Keratinocyte (primary cell): ENCODE data around the gene EXOC4. TPM values are rescaled to one million over a fixed set of nuclear protein-coding genes. Genes with fewer than 3 reads are reported as not detected.

ENCODE experiments used
- DNase-seq: peaks from one replicate; pipeline ENCODE4 v3.0.0-alpha.2; 2011; ENCODE audit warnings: low read depth, missing footprints, low spot score
- FAIRE-seq: peaks from 2 replicates; lab custom pipeline; 2011; peaks lifted over from hg19 to GRCh38; lab: Jason Lieb, UNC
- H2AFZ ChIP-seq: 2 replicates; pipeline ENCODE4 v1.6.0; 2012; ENCODE audit warnings: low read length, control low read depth, inconsistent platforms; ENCODE audit not compliant: control insufficient read depth
- H3K27ac ChIP-seq: 2 replicates; pipeline ENCODE4 v1.5.1; 2011; ENCODE audit warnings: low read length; ENCODE audit not compliant: control insufficient read depth, insufficient read depth
- H3K27me3 ChIP-seq: 3 replicates; pipeline ENCODE4 v1.6.0; 2011; ENCODE audit warnings: low read length; ENCODE audit not compliant: control insufficient read depth, insufficient read depth; ENCODE audit errors: extremely low read depth
- H3K36me3 ChIP-seq, 2 experiments: 2 replicates in 1 of 2; 3 replicates in 1 of 2; pipeline ENCODE4 v1.5.1; 2011; ENCODE audit warnings: low read length in 2 of 2, mild to moderate bottlenecking in 1 of 2; ENCODE audit not compliant: control insufficient read depth in 2 of 2, insufficient read depth in 2 of 2; ENCODE audit errors: extremely low read depth in 1 of 2
- H3K4me1 ChIP-seq: 3 replicates; pipeline ENCODE4 v1.5.1; 2011; ENCODE audit warnings: low read length; ENCODE audit not compliant: control insufficient read depth, insufficient read depth; ENCODE audit errors: extremely low read depth
- H3K4me2 ChIP-seq: 3 replicates; pipeline ENCODE4 v1.6.0; 2011; ENCODE audit warnings: low read depth, low read length; ENCODE audit not compliant: control insufficient read depth, insufficient read depth; ENCODE audit errors: extremely low read depth
- H3K4me3 ChIP-seq, 3 experiments: fragments of 200-600 bp in 1 of 3; sonication (generic) in 1 of 3; 2 replicates in 2 of 3; 3 replicates in 1 of 3; pipeline ENCODE4 v1.5.1; 2011 to 2016; ENCODE audit warnings: low read length in 3 of 3, mild to moderate bottlenecking in 3 of 3, control low read depth in 2 of 3, inconsistent platforms in 1 of 3, low read depth in 1 of 3, mixed read lengths in 1 of 3, mixed run types in 1 of 3, moderate library complexity in 1 of 3; ENCODE audit not compliant: control insufficient read depth in 2 of 3, insufficient read depth in 2 of 3; ENCODE audit errors: extremely low read depth in 1 of 3
- H3K79me2 ChIP-seq: 2 replicates; pipeline ENCODE4 v1.6.0; 2012; ENCODE audit warnings: low read length; ENCODE audit not compliant: control insufficient read depth, insufficient read depth
- H3K9ac ChIP-seq: 3 replicates; pipeline ENCODE4 v1.6.0; 2011; ENCODE audit warnings: low read length; ENCODE audit not compliant: control insufficient read depth, insufficient read depth; ENCODE audit errors: extremely low read depth
- H3K9me1 ChIP-seq: 3 replicates; pipeline ENCODE4 v1.6.0; 2011; ENCODE audit warnings: low read length; ENCODE audit not compliant: control insufficient read depth, insufficient read depth; ENCODE audit errors: extremely low read depth
- H3K9me3 ChIP-seq: 2 replicates; pipeline ENCODE4 v1.5.1; 2012; ENCODE audit warnings: low read depth, low read length; ENCODE audit not compliant: control insufficient read depth
- H4K20me1 ChIP-seq: 3 replicates; pipeline ENCODE4 v1.6.0; 2011; ENCODE audit warnings: low read length; ENCODE audit not compliant: control insufficient read depth, insufficient read depth; ENCODE audit errors: extremely low read depth
- EZH2 ChIP-seq: IDR thresholded peaks from one replicate; pipeline ENCODE4 v1.6.1; 2012; ENCODE audit warnings: inconsistent platforms, mild to moderate bottlenecking, low read length, moderate library complexity
- dilution Hi-C: fragments of 300-500 bp; cut with MboI; formaldehyde crosslinking; loops from one replicate; pipeline ENCODE4 v1.7.0; 2020; ENCODE audit warnings: low sequenced_read_pairs; ENCODE audit not compliant: extremely low pct_ligation_motif_present
- polyA plus RNA-seq, 5 experiments: library from polyadenylated mRNA; depleted of rRNA in 3 of 5; stranded (reverse) in 3 of 5; stranded (forward) in 1 of 5; unstranded in 1 of 5; fragments of >200 nt; gene quantifications; 1 replicate in 1 of 5; 2 replicates in 3 of 5; 3 replicates in 1 of 5; pipeline versions ENCODE4 v1.2.1 to v1.2.3, GENCODE V29; 2011 to 2012; ENCODE audit warnings: missing spikeins in 2 of 5, low read depth in 1 of 5, low replicate concordance in 1 of 5
- TF ChIP-seq, protein P1 (sequence below), 3 experiments: IDR thresholded peaks in 1 of 3; conservative IDR thresholded peaks in 1 of 3; optimal IDR thresholded peaks in 1 of 3; 2 replicates in 2 of 3; 3 replicates in 1 of 3; pipeline versions ENCODE3 to v1.5.1; 2011; ENCODE audit warnings: low read length in 3 of 3, mild to moderate bottlenecking in 3 of 3, moderate library complexity in 2 of 3, control low read depth in 1 of 3, inconsistent platforms in 1 of 3; ENCODE audit not compliant: insufficient read depth in 2 of 3; ENCODE audit errors: extremely low read depth in 1 of 3

The EXOC4 gene
- polyA plus RNA-seq, 1 donor (not counting 4 experiments of a cell fraction or from before 2014, with no cell fraction given) = 52.6 TPM

DNA sequence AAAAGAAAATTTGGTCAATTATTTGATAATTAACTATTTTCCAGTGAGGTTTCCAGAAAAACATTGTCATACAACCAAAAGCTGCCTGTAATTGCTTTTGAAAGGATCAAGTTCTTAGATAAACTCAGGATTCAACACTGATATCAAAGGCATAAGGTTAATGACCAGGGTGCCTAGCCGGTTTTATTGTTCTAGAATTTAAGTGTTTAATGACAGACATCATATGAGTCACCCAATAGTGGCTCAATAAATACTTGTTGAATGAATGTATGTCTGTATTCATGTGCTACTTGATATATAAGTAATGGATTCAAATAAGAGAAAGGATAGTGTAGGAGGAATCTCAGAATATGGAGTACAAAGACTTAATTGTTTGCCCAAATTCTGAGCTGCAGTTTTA, 678.2 kb downstream of the EXOC4 start:
- no peak overlapping the region for H3K27ac ChIP-seq
- no peak overlapping the region for H2AFZ ChIP-seq
- H3K4me2 ChIP-seq = no peak overlapping the region
- peaks cover 13% of the 10 kb centered on the region for H3K4me1 ChIP-seq
- TF ChIP-seq, protein P1, sequence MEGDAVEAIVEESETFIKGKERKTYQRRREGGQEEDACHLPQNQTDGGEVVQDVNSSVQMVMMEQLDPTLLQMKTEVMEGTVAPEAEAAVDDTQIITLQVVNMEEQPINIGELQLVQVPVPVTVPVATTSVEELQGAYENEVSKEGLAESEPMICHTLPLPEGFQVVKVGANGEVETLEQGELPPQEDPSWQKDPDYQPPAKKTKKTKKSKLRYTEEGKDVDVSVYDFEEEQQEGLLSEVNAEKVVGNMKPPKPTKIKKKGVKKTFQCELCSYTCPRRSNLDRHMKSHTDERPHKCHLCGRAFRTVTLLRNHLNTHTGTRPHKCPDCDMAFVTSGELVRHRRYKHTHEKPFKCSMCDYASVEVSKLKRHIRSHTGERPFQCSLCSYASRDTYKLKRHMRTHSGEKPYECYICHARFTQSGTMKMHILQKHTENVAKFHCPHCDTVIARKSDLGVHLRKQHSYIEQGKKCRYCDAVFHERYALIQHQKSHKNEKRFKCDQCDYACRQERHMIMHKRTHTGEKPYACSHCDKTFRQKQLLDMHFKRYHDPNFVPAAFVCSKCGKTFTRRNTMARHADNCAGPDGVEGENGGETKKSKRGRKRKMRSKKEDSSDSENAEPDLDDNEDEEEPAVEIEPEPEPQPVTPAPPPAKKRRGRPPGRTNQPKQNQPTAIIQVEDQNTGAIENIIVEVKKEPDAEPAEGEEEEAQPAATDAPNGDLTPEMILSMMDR (optimal IDR thresholded peaks at IDR 0.05 in 1 of 3, IDR thresholded peaks at IDR 0.05 in 1 of 3, conservative IDR thresholded peaks at IDR 0.05 in 1 of 3; ENCODE audit: extremely low read depth in 1 of 3, insufficient read depth in 2 of 3, low read length in 3 of 3) = no peak
- no peak for TF ChIP-seq EZH2
- H3K4me3 ChIP-seq = no peak overlapping the region
- no peaks in the 10 kb centered on the region for H3K79me2 ChIP-seq
- dilution Hi-C loops = no loop called here
- no peaks in the 10 kb centered on the region for H3K27me3 ChIP-seq
- H3K9me3 ChIP-seq = no peaks in the 10 kb centered on the region
- H3K36me3 ChIP-seq = no peaks in the 10 kb centered on the region
- H3K9me1 ChIP-seq = no peaks in the 10 kb centered on the region
- no peaks in the 10 kb centered on the region for H4K20me1 ChIP-seq
- DNase-seq = peak; percentile 50
- no peak for FAIRE-seq
- H3K9ac ChIP-seq = no peak overlapping the region

DNA sequence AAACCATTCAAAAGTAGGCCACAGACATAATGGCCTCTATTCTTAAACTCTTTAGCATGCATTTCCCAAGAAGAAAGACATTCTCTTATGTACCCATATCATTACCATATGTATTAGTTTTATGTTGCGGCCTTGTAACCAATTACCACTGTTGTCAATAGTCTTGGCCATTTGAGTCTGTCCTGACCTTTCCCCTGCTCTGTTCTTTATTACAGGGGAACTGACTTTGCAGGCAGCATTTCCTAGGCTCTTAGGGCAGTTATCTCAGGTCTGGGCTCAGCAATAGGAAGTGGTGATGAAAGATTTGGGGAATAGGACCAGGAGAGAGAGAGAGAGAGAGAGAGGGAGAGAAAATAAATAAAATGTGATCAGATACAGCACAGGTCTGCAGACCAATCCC, 679.7 kb downstream of the EXOC4 start:
- Histone ChIP-seq H3K36me3 (no peaks in the 10 kb centered on the region), H3K27me3 (no peaks in the 10 kb centered on the region), H3K4me3 (no peak overlapping the region), H3K9ac (no peak overlapping the region), H3K79me2 (no peaks in the 10 kb centered on the region), H3K27ac (no peak overlapping the region), H3K9me3 (no peaks in the 10 kb centered on the region), H3K4me1 (peaks cover 17% of the 10 kb centered on the region), H3K9me1 (peaks cover 2% of the 10 kb centered on the region), H4K20me1 (no peaks in the 10 kb centered on the region), H3K4me2 (no peak overlapping the region), H2AFZ (no peak overlapping the region)
- no peak for DNase-seq
- FAIRE-seq = no peak
- no peak for TF ChIP-seq EZH2
- TF ChIP-seq, protein P1 (optimal IDR thresholded peaks at IDR 0.05 in 1 of 3, IDR thresholded peaks at IDR 0.05 in 1 of 3, conservative IDR thresholded peaks at IDR 0.05 in 1 of 3; ENCODE audit: extremely low read depth in 1 of 3, insufficient read depth in 2 of 3, low read length in 3 of 3) = no peak
- dilution Hi-C loops = no loop called here
